Measurements from ENCODE around the gene PAXX.
A peak's percentile ranks its signal among the peaks of the same experiment; 100 is the strongest.

PAXX gene

GRCh38 chr9:137016436-137016835 is 24.2 kb downstream of the PAXX start:
- no peak for DNase-seq (ENCODE audit: low read depth in 3 of 3, low spot score in 1 of 3)

DNA sequence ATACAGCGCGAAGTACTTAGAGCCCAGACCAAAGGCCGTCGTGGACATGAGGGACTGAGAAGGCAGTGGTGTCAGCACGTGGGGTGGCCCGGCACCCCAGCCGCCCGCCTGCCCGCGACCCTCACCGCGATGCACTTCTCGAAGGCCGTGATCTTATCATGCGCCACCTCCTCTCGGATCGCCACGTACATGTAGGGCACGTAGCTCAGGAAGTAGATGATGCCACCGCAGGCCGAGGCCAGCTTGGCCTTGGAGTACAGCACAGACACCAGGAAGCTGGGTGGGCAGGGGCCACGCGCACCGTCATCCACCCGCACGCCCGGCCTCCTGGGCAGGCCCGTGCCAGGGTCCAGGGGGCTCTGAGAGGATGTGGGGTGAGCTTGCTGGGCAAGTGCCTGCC is 24.8 kb downstream of the PAXX start:
- no peak for DNase-seq (ENCODE audit: low read depth in 3 of 3, low spot score in 1 of 3)

DNA sequence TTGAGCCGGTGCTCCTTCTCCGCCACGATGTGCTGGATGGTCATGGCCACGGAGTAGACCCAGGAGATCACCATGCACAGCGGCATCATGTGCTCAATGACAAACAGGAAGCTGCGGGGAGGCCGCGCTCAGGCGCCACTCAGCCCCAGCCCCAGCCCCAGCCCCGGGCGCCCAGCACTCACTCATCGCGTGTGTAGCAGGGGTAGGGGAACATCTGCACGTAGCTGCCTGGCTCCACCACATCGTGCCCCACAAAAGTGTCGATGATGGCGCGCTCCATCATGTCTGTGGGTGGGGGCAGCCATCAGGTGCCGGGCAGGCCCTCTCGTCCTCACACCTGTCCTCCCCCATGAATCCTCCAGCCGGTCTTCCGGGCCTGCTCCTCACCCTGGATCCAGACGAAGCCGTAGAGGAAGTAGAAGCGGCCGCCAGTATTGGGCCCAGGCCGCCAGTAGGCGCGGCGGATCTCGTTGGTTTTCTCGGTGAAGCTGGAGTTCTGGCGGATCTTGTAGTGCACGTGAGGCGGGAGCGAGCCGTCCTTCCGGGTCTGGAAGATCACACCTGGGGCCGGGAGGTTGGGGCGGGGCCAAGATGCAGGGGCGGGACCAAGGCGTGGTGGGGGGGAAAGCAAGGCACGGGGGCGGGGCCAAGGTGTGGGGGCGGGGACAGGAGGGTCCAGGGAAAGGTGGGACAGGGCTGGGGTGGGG is 25.7 kb downstream of the PAXX start:
- no peak for DNase-seq (ENCODE audit: low read depth in 3 of 3, low spot score in 1 of 3)

GRCh38 chr9:137018761-137019559 is 26.7 kb downstream of the PAXX start:
- DNase-seq (ENCODE audit: low read depth in 3 of 3, low spot score in 1 of 3): no peak

GRCh38 chr9:137019891-137020683 is 27.9 kb downstream of the PAXX start:
- no peak for DNase-seq (ENCODE audit: low read depth in 3 of 3, low spot score in 1 of 3)

- no peak for DNase-seq (ENCODE audit: low read depth in 3 of 3, low spot score in 1 of 3)
Measured at GRCh38 chr9:137020771-137021567, 28.7 kb downstream of the PAXX start.

DNA sequence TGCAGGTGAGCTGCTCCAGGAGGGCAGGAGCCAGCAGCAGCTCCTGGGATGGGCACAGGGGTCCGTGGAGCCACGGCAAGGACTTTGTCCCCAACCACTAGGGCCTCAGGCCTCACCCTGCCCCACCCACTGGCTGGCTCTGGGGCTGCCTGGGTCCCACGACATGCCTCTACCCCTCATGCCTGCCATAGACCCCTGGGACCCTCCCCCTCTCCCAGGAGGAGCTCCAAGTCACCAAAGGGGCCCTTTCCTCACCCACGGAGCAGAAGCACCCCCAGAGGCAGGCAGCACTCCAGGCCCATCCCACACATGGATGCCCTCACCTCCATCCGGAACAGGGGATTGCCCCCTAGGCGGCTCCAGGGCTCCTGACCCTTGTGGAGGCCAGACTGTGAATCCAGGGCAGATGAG is 29.4 kb downstream of the PAXX start:
- DNase-seq (ENCODE audit: low read depth in 3 of 3, low spot score in 1 of 3): no peak

DNA sequence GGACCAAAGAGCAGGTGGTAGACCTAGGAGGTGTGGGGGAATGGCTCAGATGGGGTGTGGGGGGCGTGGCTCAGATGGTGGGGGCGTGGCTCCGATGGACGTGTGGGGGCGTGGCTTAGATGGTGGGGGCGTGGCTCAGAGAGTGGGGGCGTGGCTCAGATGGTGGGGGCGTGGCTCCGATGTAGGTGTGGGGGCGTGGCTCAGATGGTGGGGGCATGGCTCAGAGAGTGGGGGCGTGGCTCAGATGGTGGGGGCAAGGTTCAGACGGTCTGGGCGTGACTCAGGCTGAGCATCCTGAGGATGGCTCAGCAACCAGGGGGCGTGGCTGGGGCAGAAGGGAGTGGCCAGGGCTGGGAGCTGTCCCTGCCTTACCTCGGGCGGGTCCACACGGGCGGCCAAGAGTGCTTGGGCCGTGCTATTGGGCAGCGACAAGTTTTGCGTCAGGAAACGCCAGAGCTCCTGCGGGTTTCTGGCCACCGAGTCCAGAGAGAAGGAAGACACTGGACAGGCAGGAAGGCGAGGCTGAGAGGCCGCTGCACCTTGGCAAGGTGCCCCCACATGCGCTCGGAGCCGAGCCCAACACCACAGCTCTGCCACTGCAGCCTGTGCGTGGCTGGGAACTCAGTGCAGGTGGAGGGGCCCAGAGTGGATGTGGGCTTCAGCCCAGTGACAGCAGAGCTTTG is 29.9 kb downstream of the PAXX start:
- peak in 2 of 3 donors; percentile 37 to 58 for DNase-seq (ENCODE audit: low read depth in 3 of 3, low spot score in 1 of 3)

- no peak for DNase-seq (ENCODE audit: low read depth in 3 of 3, low spot score in 1 of 3)
Measured at GRCh38 chr9:137022662-137023008, 30.4 kb downstream of the PAXX start.

DNA sequence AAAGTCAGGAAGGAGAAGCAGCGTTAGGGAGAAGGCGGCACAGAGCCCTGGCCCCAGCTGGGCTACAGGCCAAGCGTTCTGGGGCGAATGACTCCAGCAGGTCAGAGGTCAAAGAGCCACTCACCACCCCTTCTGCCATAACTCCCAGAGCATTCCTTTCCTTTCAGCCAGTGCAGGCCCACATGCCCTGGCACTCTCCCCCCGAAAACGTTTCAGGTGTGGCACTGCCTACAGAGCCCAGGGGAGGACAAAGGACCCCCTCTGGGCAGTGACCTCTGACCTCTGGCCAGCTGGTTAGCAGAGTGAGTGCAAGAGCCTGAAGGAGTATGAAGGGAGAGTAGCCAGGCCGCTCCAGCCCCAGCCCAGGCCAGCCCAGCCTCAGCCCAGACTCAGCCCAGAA is 30.9 kb downstream of the PAXX start:
- DNase-seq (ENCODE audit: low read depth in 3 of 3, low spot score in 1 of 3): no peak

- DNase-seq (ENCODE audit: low read depth in 3 of 3, low spot score in 1 of 3): no peak
Measured at GRCh38 chr9:137023583-137023991, 31.4 kb downstream of the PAXX start.

DNA sequence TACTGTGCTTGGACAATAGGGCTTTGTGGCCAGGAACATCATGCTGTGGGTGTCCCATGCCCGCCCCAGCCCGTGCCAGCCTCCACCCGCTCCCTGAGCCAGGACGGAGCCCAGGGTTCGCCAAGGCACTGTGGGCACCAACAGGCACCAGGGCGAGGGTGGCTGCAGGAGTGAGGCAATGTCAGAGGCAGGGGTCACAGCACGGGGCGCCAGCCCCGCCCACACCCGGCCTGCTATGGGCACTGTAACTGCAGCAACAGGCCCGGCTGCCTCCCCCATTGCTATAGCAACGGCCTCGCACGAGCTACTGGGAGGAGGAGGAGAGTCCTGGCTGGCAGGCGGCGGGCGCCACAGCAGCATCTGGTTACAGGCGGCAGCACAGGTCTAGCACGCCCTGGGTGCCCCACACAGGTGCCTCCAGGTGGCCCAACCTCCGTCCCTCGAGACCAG is 33.3 kb downstream of the PAXX start:
- no peak for DNase-seq (ENCODE audit: low read depth in 3 of 3, low spot score in 1 of 3)

- DNase-seq (ENCODE audit: low read depth in 3 of 3, low spot score in 1 of 3): no peak
Measured at GRCh38 chr9:137026384-137026783, 34.2 kb downstream of the PAXX start.

GRCh38 chr9:137026828-137027227 is 34.6 kb downstream of the PAXX start:
- no peak for DNase-seq (ENCODE audit: low read depth in 3 of 3, low spot score in 1 of 3)

GRCh38 chr9:137027369-137028262 is 35.4 kb downstream of the PAXX start, which contains the start of gene ABCA2:
TSS of gene ABCA2 (minus strand) at chr9:137028237. CDS start at chr9:137028140, 97 bp downstream.
- DNase-seq (ENCODE audit: low read depth in 3 of 3, low spot score in 1 of 3): no peak

GRCh38 chr9:137028263-137029057 is 36.2 kb downstream of the PAXX start:
- DNase-seq (ENCODE audit: low read depth in 3 of 3, low spot score in 1 of 3): peak in 2 of 3 donors; percentile 46 to 59

DNA sequence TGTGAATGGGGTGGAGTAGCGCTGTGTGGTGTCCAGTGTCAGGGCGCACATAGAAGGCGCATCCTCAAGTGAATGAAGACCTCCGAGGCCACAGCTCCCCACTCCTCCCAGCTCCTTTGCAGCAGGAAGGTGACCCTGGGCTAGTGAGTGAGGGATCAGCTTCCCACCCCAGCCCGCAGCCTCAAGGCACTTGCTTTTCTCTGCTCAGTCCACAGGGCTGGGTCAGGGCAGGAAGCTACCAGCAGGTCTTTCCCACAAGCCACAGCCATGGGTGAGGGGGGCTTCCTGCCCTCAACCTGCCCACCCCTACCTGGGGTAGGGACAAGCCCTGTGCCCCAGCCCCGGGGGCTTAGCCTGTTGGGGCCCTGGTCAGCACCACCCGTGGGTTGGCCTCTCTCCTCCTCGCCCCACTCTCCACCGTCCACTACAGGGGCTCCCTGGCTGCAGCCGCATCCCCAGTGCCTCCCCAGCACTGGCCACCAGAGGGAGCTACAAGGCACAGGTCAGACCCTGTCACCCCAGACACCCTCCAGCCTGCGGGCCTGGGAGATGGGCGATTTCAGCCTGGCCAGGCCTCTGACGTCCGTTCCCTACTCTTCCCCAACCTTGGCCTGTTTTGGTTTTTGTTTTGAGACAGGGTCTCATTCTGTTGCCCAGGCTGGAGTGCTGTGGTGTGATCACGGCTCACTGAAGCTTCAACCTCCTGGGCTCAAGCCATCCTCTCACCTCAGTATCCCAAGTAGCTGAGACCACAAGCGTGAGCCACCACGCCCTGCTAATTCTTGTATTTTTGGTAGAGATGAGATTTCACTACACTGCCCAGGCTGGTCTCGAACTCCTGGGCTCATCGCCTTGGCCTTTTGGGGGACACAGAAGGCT is 37.1 kb downstream of the PAXX start:
- DNase-seq (ENCODE audit: low read depth in 3 of 3, low spot score in 1 of 3): peak in 2 of 3 donors; percentile 33 to 69

Data from stimulated activated CD4-positive, alpha-beta T cell treated with anti-CD3 and anti-CD28 coated beads, TNF-alpha, amount 100 ng/mL, for 1 hour (primary cell).